CD8-positive, alpha-beta memory T cell (primary cell): ENCODE data around the gene ORM1. TPM values are rescaled to one million over a fixed set of nuclear protein-coding genes. Genes with fewer than 3 reads are reported as not detected.
A peak's percentile ranks its signal among the peaks of the same experiment; 100 is the strongest.

Source experiments
- CTCF ChIA-PET: fragments of 350-600 bp; sonication (Branson Sonifier 250); formaldehyde crosslinking; loops from one replicate; lab custom pipeline; 2021; ENCODE audit warnings: antibody characterized with exemption; lab: Charles Lee
- POLR2A ChIA-PET: fragments of 350-600 bp; sonication (Branson Sonifier 250); formaldehyde crosslinking; loops from one replicate; lab custom pipeline; 2021; ENCODE audit warnings: antibody characterized with exemption; lab: Charles Lee
- DNase-seq, 5 donors: peaks; one replicate each; pipeline versions ENCODE4 v3.0.0 to v3.0.0-alpha.2; 2020 to 2022; ENCODE audit warnings: mixed read lengths in 1 of 5
- H3K27ac ChIP-seq: one replicate; pipeline ENCODE4 v1.7.0; 2013; ENCODE audit warnings: low read depth, mild to moderate bottlenecking, low read length, moderate library complexity
- H3K27me3 ChIP-seq: 2 replicates; pipeline ENCODE4 v1.7.0; 2013; ENCODE audit warnings: low read length, mild to moderate bottlenecking; ENCODE audit not compliant: insufficient read depth, poor library complexity, severe bottlenecking
- H3K36me3 ChIP-seq: 2 replicates; pipeline ENCODE4 v1.7.0; 2013; ENCODE audit warnings: mild to moderate bottlenecking, low read length, moderate library complexity; ENCODE audit not compliant: insufficient read depth
- H3K4me1 ChIP-seq: 2 replicates; pipeline ENCODE4 v1.7.0; 2013; ENCODE audit warnings: mild to moderate bottlenecking, low read length, moderate library complexity; ENCODE audit not compliant: insufficient read depth
- H3K4me3 ChIP-seq: 2 replicates; pipeline ENCODE4 v1.7.0; 2013; ENCODE audit warnings: mild to moderate bottlenecking, low read length
- H3K9me3 ChIP-seq: 2 replicates; pipeline ENCODE4 v1.7.0; 2013; ENCODE audit warnings: mild to moderate bottlenecking, low read length
- H3K27ac Mint-ChIP-seq, 8 donors: one replicate each; pipeline ENCODE4 v1.8.0; 2020 to 2021; ENCODE audit warnings: mixed read lengths in 8 of 8, mild to moderate bottlenecking in 6 of 8, inconsistent platforms in 3 of 8, moderate library complexity in 3 of 8
- H3K27me3 Mint-ChIP-seq, 2 donors: one replicate each; pipeline ENCODE4 v1.8.0; 2020 to 2021; ENCODE audit warnings: mixed read lengths in 2 of 2, mild to moderate bottlenecking in 1 of 2, moderate library complexity in 1 of 2
- H3K36me3 Mint-ChIP-seq, 3 donors: one replicate each; pipeline ENCODE4 v1.8.0; 2020 to 2021; ENCODE audit warnings: mixed read lengths in 3 of 3, inconsistent platforms in 1 of 3, mild to moderate bottlenecking in 1 of 3
- H3K4me1 Mint-ChIP-seq, 3 donors: one replicate each; pipeline ENCODE4 v1.8.0; 2020 to 2021; ENCODE audit warnings: mixed read lengths in 3 of 3, inconsistent platforms in 1 of 3, mild to moderate bottlenecking in 1 of 3
- H3K4me3 Mint-ChIP-seq, 7 donors: one replicate each; pipeline ENCODE4 v1.8.0; 2020 to 2021; ENCODE audit warnings: mixed read lengths in 7 of 7, mild to moderate bottlenecking in 6 of 7, moderate library complexity in 4 of 7, inconsistent platforms in 2 of 7
- H3K9me3 Mint-ChIP-seq, 5 donors: one replicate each; pipeline ENCODE4 v1.8.0; 2020 to 2022; ENCODE audit warnings: mixed read lengths in 5 of 5, mild to moderate bottlenecking in 3 of 5, moderate library complexity in 2 of 5, inconsistent platforms in 1 of 5
- polyA plus RNA-seq: library from polyadenylated mRNA; unstranded; fragments of 300-500 nt; fragmentation: Illumina TruSeq; gene quantifications from one replicate; pipeline ENCODE4 v1.2.3, GENCODE V29; 2021
- total RNA-seq, 2 experiments: library from RNA; stranded (reverse); gene quantifications; one replicate each; pipeline ENCODE4 v1.2.3, GENCODE V29; 2021

The ORM1 gene
- total and polyA plus RNA-seq, 3 experiments from 2014 or later = not detected

- peaks cover 39 to 74% (median 47%) of the 10 kb centered on the region in 3 donors for H3K4me1 Mint-ChIP-seq
Measured at GRCh38 chr9:114350636-114351401, 27.9 kb downstream of the ORM1 start.

GRCh38 chr9:114351932-114352331 lies 29.0 kb downstream of the ORM1 start:
- Mint-ChIP-seq H3K4me3 (peak overlapping the region in 2 of 7 donors; percentile 24 to 35), H3K27ac (peak overlapping the region in 7 of 8 donors; percentile 42 to 79 (median 59)), H3K27me3 (peaks cover 0 to 2% of the 10 kb centered on the region in 2 donors), H3K36me3 (peaks cover 20 to 88% (median 22%) of the 10 kb centered on the region in 3 donors), H3K9me3 (no peaks in the 10 kb centered on the region), H3K4me1 (peaks cover 38 to 73% (median 53%) of the 10 kb centered on the region in 3 donors)
- H3K27ac ChIP-seq = no peak overlapping the region
- peaks cover 41% of the 10 kb centered on the region for H3K4me1 ChIP-seq
- no peaks in the 10 kb centered on the region for H3K27me3 ChIP-seq
- DNase-seq = no peak
- ChIA-PET CTCF (interaction anchor here (1.1 to 2.4 kb wide), 6 partner anchors 14 to 302 kb away, joined by 3 to 5 read pairs (median 4); no protein-coding TSS in a partner anchor), POLR2A (interaction anchor here (1.2 to 3.2 kb wide), 4 partner anchors 11 to 21 kb away, joined by 3 to 14 read pairs (median 9); no protein-coding TSS in a partner anchor)
- no peaks in the 10 kb centered on the region for H3K9me3 ChIP-seq
- H3K4me3 ChIP-seq = no peak overlapping the region
- peaks cover 69% of the 10 kb centered on the region for H3K36me3 ChIP-seq

More at GRCh38 chr9:114350636-114351401, 27.9 kb downstream of the ORM1 start:
- no peaks in the 10 kb centered on the region for H3K9me3 ChIP-seq
- H3K36me3 Mint-ChIP-seq = peaks cover 17 to 88% (median 23%) of the 10 kb centered on the region in 3 donors
- peak overlapping the region in 6 of 8 donors; percentile 76 to 95 (median 91) for H3K27ac Mint-ChIP-seq
- CTCF ChIA-PET = interaction anchor here (1.1 to 2.4 kb wide), 7 partner anchors 13 to 303 kb away, joined by 3 to 7 read pairs (median 5); no protein-coding TSS in a partner anchor
- H3K27me3 Mint-ChIP-seq = peaks cover 0 to 2% of the 10 kb centered on the region in 2 donors
- no peaks in the 10 kb centered on the region for H3K9me3 Mint-ChIP-seq
- H3K4me3 ChIP-seq = no peak overlapping the region
- H3K4me3 Mint-ChIP-seq = no peak overlapping the region
- peaks cover 41% of the 10 kb centered on the region for H3K4me1 ChIP-seq
- POLR2A ChIA-PET = interaction anchor here (0.9 to 3.2 kb wide), 4 partner anchors 15 to 23 kb away, joined by 3 to 14 read pairs (median 4); no protein-coding TSS in a partner anchor
- H3K36me3 ChIP-seq = peaks cover 69% of the 10 kb centered on the region
- DNase-seq = no peak
- H3K27ac ChIP-seq = no peak overlapping the region
- H3K27me3 ChIP-seq = no peaks in the 10 kb centered on the region

GRCh38 chr9:114355821-114356220 lies 32.9 kb downstream of the ORM1 start:
- ChIA-PET POLR2A (interaction anchor here (0.7 to 1.3 kb wide), 5 partner anchors 9 to 38 kb away, joined by 3 to 6 read pairs (median 3); partner anchors contain the start of gene AKNA), CTCF (interaction anchor here (0.8 to 1.3 kb wide), 5 partner anchors 8 to 49 kb away, joined by 3 to 4 read pairs (median 3); no protein-coding TSS in a partner anchor)
- Mint-ChIP-seq H3K27me3 (no peaks in the 10 kb centered on the region), H3K36me3 (peaks cover 8 to 90% (median 29%) of the 10 kb centered on the region in 3 donors), H3K9me3 (no peaks in the 10 kb centered on the region), H3K4me1 (peaks cover 37 to 70% (median 53%) of the 10 kb centered on the region in 3 donors), H3K27ac (peak overlapping the region in 4 of 8 donors; percentile 78 to 95 (median 88)), H3K4me3 (no peak overlapping the region)
- H3K4me1 ChIP-seq = peaks cover 32% of the 10 kb centered on the region
- H3K36me3 ChIP-seq = peaks cover 71% of the 10 kb centered on the region
- H3K9me3 ChIP-seq = no peaks in the 10 kb centered on the region
- no peaks in the 10 kb centered on the region for H3K27me3 ChIP-seq
- DNase-seq = no peak
- no peak overlapping the region for H3K27ac ChIP-seq
- no peak overlapping the region for H3K4me3 ChIP-seq

GRCh38 chr9:114356792-114357191 lies 33.9 kb downstream of the ORM1 start:
- H3K4me1 ChIP-seq = peaks cover 36% of the 10 kb centered on the region
- CTCF ChIA-PET = interaction anchor here (0.8 to 0.9 kb wide), 2 partner anchors 16 to 48 kb away, joined by 3 to 4 read pairs; no protein-coding TSS in a partner anchor
- Mint-ChIP-seq H3K4me3 (no peak overlapping the region), H3K4me1 (peaks cover 43 to 71% (median 54%) of the 10 kb centered on the region in 3 donors), H3K27ac (peak overlapping the region; percentile 64 to 95 (median 85)), H3K27me3 (no peaks in the 10 kb centered on the region), H3K9me3 (no peaks in the 10 kb centered on the region), H3K36me3 (peaks cover 15 to 92% (median 37%) of the 10 kb centered on the region in 3 donors)
- H3K9me3 ChIP-seq = no peaks in the 10 kb centered on the region
- peaks cover 74% of the 10 kb centered on the region for H3K36me3 ChIP-seq
- no peak for DNase-seq
- no peak overlapping the region for H3K27ac ChIP-seq
- POLR2A ChIA-PET = interaction anchor here (0.7 to 1.3 kb wide), 5 partner anchors 8 to 37 kb away, joined by 3 to 6 read pairs (median 3); partner anchors contain the start of gene AKNA
- H3K4me3 ChIP-seq = no peak overlapping the region
- H3K27me3 ChIP-seq = no peaks in the 10 kb centered on the region

GRCh38 chr9:114357360-114357759 lies 34.5 kb downstream of the ORM1 start:
- ChIA-PET CTCF (no interaction called here), POLR2A (interaction anchor here (1.6 kb wide), 1 partner anchor 29 kb away, joined by 3 read pairs; no protein-coding TSS in a partner anchor)
- Histone ChIP-seq H3K4me3 (no peak overlapping the region), H3K36me3 (peaks cover 75% of the 10 kb centered on the region), H3K9me3 (no peaks in the 10 kb centered on the region), H3K4me1 (peaks cover 36% of the 10 kb centered on the region), H3K27me3 (no peaks in the 10 kb centered on the region), H3K27ac (no peak overlapping the region)
- no peaks in the 10 kb centered on the region for H3K9me3 Mint-ChIP-seq
- H3K4me1 Mint-ChIP-seq = peaks cover 38 to 72% (median 49%) of the 10 kb centered on the region in 3 donors
- H3K36me3 Mint-ChIP-seq = peaks cover 15 to 93% (median 33%) of the 10 kb centered on the region in 3 donors
- no peak for DNase-seq
- no peak overlapping the region for H3K4me3 Mint-ChIP-seq
- peak overlapping the region; percentile 51 to 93 (median 82) for H3K27ac Mint-ChIP-seq
- no peaks in the 10 kb centered on the region for H3K27me3 Mint-ChIP-seq

GRCh38 chr9:114357911-114358328 lies 35.0 kb downstream of the ORM1 start:
- Histone ChIP-seq H3K27ac (no peak overlapping the region), H3K36me3 (peaks cover 81% of the 10 kb centered on the region), H3K9me3 (no peaks in the 10 kb centered on the region), H3K4me3 (no peak overlapping the region), H3K4me1 (peaks cover 37% of the 10 kb centered on the region), H3K27me3 (no peaks in the 10 kb centered on the region)
- Mint-ChIP-seq H3K9me3 (no peaks in the 10 kb centered on the region), H3K4me1 (peaks cover 39 to 74% (median 51%) of the 10 kb centered on the region in 3 donors), H3K27ac (peak overlapping the region in 7 of 8 donors; percentile 51 to 93 (median 90)), H3K27me3 (no peaks in the 10 kb centered on the region), H3K4me3 (no peak overlapping the region), H3K36me3 (peaks cover 15 to 94% (median 31%) of the 10 kb centered on the region in 3 donors)
- CTCF ChIA-PET = no interaction called here
- no peak for DNase-seq
- POLR2A ChIA-PET = interaction anchor here (0.5 to 1.6 kb wide), 2 partner anchors 28 to 35 kb away, joined by 3 read pairs; no protein-coding TSS in a partner anchor

- H3K27me3 Mint-ChIP-seq = peaks cover 0 to 3% of the 10 kb centered on the region in 2 donors
- peaks cover 55% of the 10 kb centered on the region for H3K4me1 ChIP-seq
- ChIA-PET CTCF (interaction anchor here (15.5 kb wide), 1 partner anchor 23 kb away, joined by 245 read pairs; the partner anchor contains the start of gene AKNA), POLR2A (no interaction called here)
- no peak overlapping the region for H3K27ac ChIP-seq
- peak overlapping the region; percentile 80 to 100 (median 88) for H3K27ac Mint-ChIP-seq
- H3K4me3 ChIP-seq = no peak overlapping the region
- no peaks in the 10 kb centered on the region for H3K27me3 ChIP-seq
- no peaks in the 10 kb centered on the region for H3K9me3 Mint-ChIP-seq
- H3K4me3 Mint-ChIP-seq = peak overlapping the region in 1 of 7 donors; percentile 79
- DNase-seq = no peak
- H3K9me3 ChIP-seq = no peaks in the 10 kb centered on the region
- peaks cover 57 to 89% (median 68%) of the 10 kb centered on the region in 3 donors for H3K4me1 Mint-ChIP-seq
- H3K36me3 ChIP-seq = peaks cover 94% of the 10 kb centered on the region
- H3K36me3 Mint-ChIP-seq = peaks cover 28 to 100% (median 43%) of the 10 kb centered on the region in 3 donors
Measured at GRCh38 chr9:114359801-114360200, 36.9 kb downstream of the ORM1 start.
